ENCODE results near the gene COMP.

DNA sequence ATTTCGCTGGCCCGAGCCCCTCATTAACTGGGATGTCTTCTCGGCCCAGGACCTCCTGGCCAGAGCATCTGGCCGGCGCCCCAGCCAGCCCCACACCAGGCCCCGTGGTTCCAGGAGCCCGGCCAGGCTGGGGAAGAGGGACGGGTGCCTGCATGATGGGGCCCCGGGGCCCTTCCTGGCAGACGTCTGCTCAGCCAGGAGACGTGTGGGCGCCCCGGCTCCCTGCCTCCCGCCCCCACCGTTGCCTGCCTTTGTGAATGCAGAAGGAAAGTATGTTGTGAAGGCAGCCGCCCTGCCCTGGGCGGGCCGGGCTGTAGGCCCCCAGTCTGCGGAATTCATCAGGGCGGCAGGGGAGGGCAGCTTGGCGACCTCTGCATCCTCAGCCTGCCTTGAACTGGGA, 4.4 kb upstream of the COMP start:
- no peak for TF ChIP-seq CTCF (IDR thresholded peaks at IDR 0.05; ENCODE audit: low read depth, low read length)
- TF ChIP-seq EZH2phosphoT487 (IDR thresholded peaks at IDR 0.05; ENCODE audit: low read depth): no peak
